ENCODE data around the gene ADAMTS17.
A peak's percentile ranks its signal among the peaks of the same experiment; 100 is the strongest.
"Not testable (repeated sequence)": the region's sequence is repeated elsewhere in the genome, so short reads cannot be mapped to it uniquely, and the experiment has no call there.

Gene ADAMTS17

GRCh38 chr15:100341750-100342560 lies at the start of gene ADAMTS17:
ADAMTS17 (minus strand) TSS chr15:100341975; CDS start chr15:100341899, 76 bp downstream.
- DNase-seq = peak; percentile 93

- DNase-seq = no peak
These were observed 43.7 kb upstream of the ADAMTS17 start for GRCh38 chr15:100385300-100386050.

GRCh38 chr15:100384108-100384410 lies 42.3 kb upstream of the ADAMTS17 start:
- no peak for DNase-seq

- DNase-seq = no peak
These were observed 41.7 kb upstream of the ADAMTS17 start for GRCh38 chr15:100383302-100384107.

- DNase-seq = no peak
These were observed 32.2 kb upstream of the ADAMTS17 start for GRCh38 chr15:100373942-100374341.

GRCh38 chr15:100373120-100373896 lies 31.5 kb upstream of the ADAMTS17 start:
- DNase-seq = no peak

- DNase-seq = no peak
These were observed 31.0 kb upstream of the ADAMTS17 start for GRCh38 chr15:100372739-100373119.

- DNase-seq = no peak
These were observed 13.6 kb upstream of the ADAMTS17 start for GRCh38 chr15:100355342-100355741.

- no peak for DNase-seq
These were observed 11.7 kb upstream of the ADAMTS17 start for GRCh38 chr15:100353449-100353848.

- DNase-seq = no peak
These were observed 8.9 kb upstream of the ADAMTS17 start for GRCh38 chr15:100350434-100351226.

GRCh38 chr15:100349696-100350433 lies 8.1 kb upstream of the ADAMTS17 start:
- peak; percentile 83 for DNase-seq

GRCh38 chr15:100349321-100349695 lies 7.5 kb upstream of the ADAMTS17 start:
- no peak for DNase-seq

- no peak for DNase-seq
These were observed 6.8 kb upstream of the ADAMTS17 start for GRCh38 chr15:100348578-100348977.

GRCh38 chr15:100346866-100347512 lies 5.2 kb upstream of the ADAMTS17 start:
- DNase-seq = no peak

- no peak for DNase-seq
These were observed 3.7 kb upstream of the ADAMTS17 start for GRCh38 chr15:100345438-100345837.

GRCh38 chr15:100343251-100343650 lies 1.5 kb upstream of the ADAMTS17 start:
- no peak for DNase-seq

- DNase-seq = peak; percentile 25
These were observed 481 bp downstream of the ADAMTS17 start for GRCh38 chr15:100341239-100341749.

GRCh38 chr15:100340721-100341238 lies 995 bp downstream of the ADAMTS17 start:
- no peak for DNase-seq

GRCh38 chr15:100339999-100340398 lies 1.8 kb downstream of the ADAMTS17 start:
- no peak for DNase-seq

GRCh38 chr15:100339451-100339850 lies 2.3 kb downstream of the ADAMTS17 start:
- not testable (repeated sequence) for DNase-seq
